Natural killer cell (primary cell): ENCODE measurements around the gene AMPD1. TPM values are rescaled to one million over a fixed set of nuclear protein-coding genes. Genes with fewer than 3 reads are reported as not detected.

ENCODE experiments used
- ATAC-seq, 3 donors: fragments of 150-1000 bp in 2 of 3; fragments of 200-7000 bp in 1 of 3; cut with Tn5 transposase; 1 replicate in 1 of 3; 2 replicates in 2 of 3; pipeline ENCODE4 v1.10.0; 2021; ENCODE audit warnings: mild to moderate bottlenecking in 2 of 3, moderate library complexity in 2 of 3
- DNase-seq, 2 donors: peaks; one replicate each; pipeline versions ENCODE4 v3.0.0 to v3.0.0-alpha.2; 2013 to 2021; ENCODE audit warnings: mixed read lengths in 1 of 2
- H3K27ac ChIP-seq: one replicate; pipeline ENCODE4 v1.5.1; 2013; ENCODE audit warnings: mild to moderate bottlenecking, low read length
- H3K27me3 ChIP-seq: one replicate; pipeline ENCODE4 v1.6.1; 2013; ENCODE audit warnings: low read length; ENCODE audit not compliant: control insufficient read depth, insufficient read depth
- H3K36me3 ChIP-seq: one replicate; pipeline ENCODE4 v1.6.1; 2013; ENCODE audit warnings: low read length; ENCODE audit not compliant: control insufficient read depth, insufficient read depth
- H3K4me1 ChIP-seq: one replicate; pipeline ENCODE4 v1.6.1; 2013; ENCODE audit warnings: low read length; ENCODE audit not compliant: control insufficient read depth, insufficient read depth
- H3K4me3 ChIP-seq: one replicate; pipeline ENCODE4 v1.5.1; 2013; ENCODE audit warnings: low read length
- H3K9me3 ChIP-seq: one replicate; pipeline ENCODE4 v1.6.1; 2013; ENCODE audit warnings: low read length; ENCODE audit not compliant: control insufficient read depth, insufficient read depth
- H3K27ac Mint-ChIP-seq, 2 donors: one replicate each; pipeline ENCODE4 v1.8.0; 2022; ENCODE audit warnings: mild to moderate bottlenecking in 2 of 2, mixed read lengths in 2 of 2, moderate library complexity in 1 of 2
- H3K27me3 Mint-ChIP-seq, 2 donors: one replicate each; pipeline ENCODE4 v1.8.0; 2022; ENCODE audit warnings: low read depth in 2 of 2, mixed read lengths in 2 of 2
- H3K36me3 Mint-ChIP-seq: one replicate; pipeline ENCODE4 v1.8.0; 2022; ENCODE audit warnings: mixed read lengths
- H3K4me1 Mint-ChIP-seq, 2 donors: one replicate each; pipeline ENCODE4 v1.8.0; 2022; ENCODE audit warnings: mixed read lengths in 2 of 2
- H3K4me3 Mint-ChIP-seq: one replicate; pipeline ENCODE4 v1.8.0; 2022; ENCODE audit warnings: mild to moderate bottlenecking, moderate library complexity, mixed read lengths
- H3K9me3 Mint-ChIP-seq, 2 donors: one replicate each; pipeline ENCODE4 v1.8.0; 2022; ENCODE audit warnings: mixed read lengths in 2 of 2
- WGBS: methylation state at CpG from one replicate; pipeline ENCODE4 v1.1.7; 2013; ENCODE audit warnings: missing lambda C conversion rate; ENCODE audit not compliant: insufficient coverage; 5-methylcytosine and 5-hydroxymethylcytosine counted together
- intact Hi-C: fragments of 100-400 bp; cut with micrococcal nuclease; formaldehyde crosslinking; loops from one replicate; pipeline ENCODE4 v1.14.2; 2022
- total RNA-seq, 4 donors: library from RNA; stranded (reverse); fragments of 120-200 nt in 1 of 4; gene quantifications; one replicate each; pipeline versions ENCODE4 v1.2.3 to v1.2.4, GENCODE V29; 2013 to 2022
- TF ChIP-seq, protein P1 (sequence below): fragments of 200-600 bp; IDR thresholded peaks from one replicate; pipeline ENCODE4 v1.8.0; 2022; ENCODE audit warnings: antibody characterized with exemption

Gene AMPD1
- total RNA-seq, 3 donors from 2014 or later (not counting 1 experiment from before 2014, with no cell fraction given), result not detected

DNA sequence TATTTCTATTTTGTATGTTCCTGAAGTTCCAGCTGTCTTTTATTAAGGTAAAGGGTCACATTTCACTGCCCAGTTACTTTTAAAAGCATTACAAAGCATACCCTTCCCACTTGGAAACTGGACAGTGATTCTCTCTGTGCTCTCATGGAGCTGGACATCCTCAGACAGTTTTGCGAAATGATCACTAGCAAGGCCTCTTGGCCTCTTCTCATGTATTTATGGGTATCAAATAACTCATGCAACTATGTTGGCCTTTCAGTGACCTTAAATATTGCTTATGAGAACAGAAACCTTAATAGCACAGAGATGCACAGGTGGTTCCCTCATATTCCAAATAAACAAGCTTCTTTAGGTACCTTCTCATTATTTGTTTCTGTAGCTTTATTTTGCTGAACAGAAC, 7.9 kb upstream of the AMPD1 start:
- H3K36me3 Mint-ChIP-seq, result peaks cover 10% of the 10 kb centered on the region
- H3K4me1 ChIP-seq, result no peaks in the 10 kb centered on the region
- H3K9me3 ChIP-seq, result no peaks in the 10 kb centered on the region
- H3K4me1 Mint-ChIP-seq, result no peaks in the 10 kb centered on the region
- H3K4me3 Mint-ChIP-seq, result no peak overlapping the region
- no peaks in the 10 kb centered on the region for H3K27me3 ChIP-seq
- H3K4me3 ChIP-seq, result no peak overlapping the region
- intact Hi-C loops, result no loop called here
- H3K27ac ChIP-seq, result no peak overlapping the region
- H3K27me3 Mint-ChIP-seq, result no peaks in the 10 kb centered on the region
- WGBS, result 100% methylated on average over 1 of the region's 1 CpG
- ATAC-seq (no peak), DNase-seq (no peak)
- TF ChIP-seq, protein P1, sequence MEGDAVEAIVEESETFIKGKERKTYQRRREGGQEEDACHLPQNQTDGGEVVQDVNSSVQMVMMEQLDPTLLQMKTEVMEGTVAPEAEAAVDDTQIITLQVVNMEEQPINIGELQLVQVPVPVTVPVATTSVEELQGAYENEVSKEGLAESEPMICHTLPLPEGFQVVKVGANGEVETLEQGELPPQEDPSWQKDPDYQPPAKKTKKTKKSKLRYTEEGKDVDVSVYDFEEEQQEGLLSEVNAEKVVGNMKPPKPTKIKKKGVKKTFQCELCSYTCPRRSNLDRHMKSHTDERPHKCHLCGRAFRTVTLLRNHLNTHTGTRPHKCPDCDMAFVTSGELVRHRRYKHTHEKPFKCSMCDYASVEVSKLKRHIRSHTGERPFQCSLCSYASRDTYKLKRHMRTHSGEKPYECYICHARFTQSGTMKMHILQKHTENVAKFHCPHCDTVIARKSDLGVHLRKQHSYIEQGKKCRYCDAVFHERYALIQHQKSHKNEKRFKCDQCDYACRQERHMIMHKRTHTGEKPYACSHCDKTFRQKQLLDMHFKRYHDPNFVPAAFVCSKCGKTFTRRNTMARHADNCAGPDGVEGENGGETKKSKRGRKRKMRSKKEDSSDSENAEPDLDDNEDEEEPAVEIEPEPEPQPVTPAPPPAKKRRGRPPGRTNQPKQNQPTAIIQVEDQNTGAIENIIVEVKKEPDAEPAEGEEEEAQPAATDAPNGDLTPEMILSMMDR, result no peak
- no peaks in the 10 kb centered on the region for H3K9me3 Mint-ChIP-seq
- H3K36me3 ChIP-seq, result peaks cover 22% of the 10 kb centered on the region
- no peak overlapping the region for H3K27ac Mint-ChIP-seq

DNA sequence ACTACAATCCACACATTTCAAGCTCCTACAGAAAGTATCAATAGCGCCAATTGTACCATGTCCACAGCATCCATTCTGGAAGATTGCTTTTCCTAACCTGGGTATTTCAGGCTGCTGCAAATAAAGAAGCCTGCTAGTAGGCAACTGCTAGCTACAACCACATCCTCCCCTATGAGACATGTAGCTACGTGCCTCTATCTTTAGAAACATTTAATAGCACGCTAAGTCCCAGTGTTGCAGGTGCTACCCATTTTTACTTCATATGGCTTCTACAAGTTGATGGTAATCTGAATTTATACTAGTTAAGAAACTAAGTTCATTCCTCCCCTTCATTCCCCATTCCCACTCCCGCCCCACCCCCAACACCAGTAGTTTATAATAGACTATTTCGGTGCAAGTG, 7.4 kb upstream of the AMPD1 start:
- no peak for DNase-seq
- Mint-ChIP-seq H3K27ac (no peak overlapping the region), H3K9me3 (no peaks in the 10 kb centered on the region), H3K27me3 (no peaks in the 10 kb centered on the region), H3K4me1 (no peaks in the 10 kb centered on the region), H3K36me3 (peaks cover 7% of the 10 kb centered on the region), H3K4me3 (no peak overlapping the region)
- Histone ChIP-seq H3K4me1 (no peaks in the 10 kb centered on the region), H3K4me3 (no peak overlapping the region), H3K27ac (no peak overlapping the region), H3K27me3 (no peaks in the 10 kb centered on the region), H3K36me3 (peaks cover 17% of the 10 kb centered on the region), H3K9me3 (no peaks in the 10 kb centered on the region)
- WGBS, result 72% methylated on average over 3 of the region's 5 CpGs
- TF ChIP-seq, protein P1, result no peak
- ATAC-seq, result no peak
- intact Hi-C loops, result no loop called here

DNA sequence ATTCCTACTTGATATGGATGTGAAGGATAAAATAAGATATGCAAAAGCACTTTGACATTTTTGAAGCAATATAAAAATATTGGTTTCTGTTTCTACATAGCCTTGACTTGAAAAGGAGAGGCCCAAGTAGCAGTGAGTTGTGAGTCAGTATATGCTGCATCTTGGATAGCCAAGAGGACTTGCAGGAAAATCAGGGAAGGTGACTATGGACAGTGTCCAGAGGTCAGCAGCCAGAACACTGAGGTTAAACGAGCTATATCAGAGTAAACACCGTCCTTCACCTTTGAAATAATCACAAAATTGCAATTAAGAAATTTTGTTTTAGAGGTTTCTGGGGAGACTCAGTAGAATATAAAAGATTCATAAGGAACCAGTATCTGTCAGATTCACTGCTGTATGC, 6.6 kb upstream of the AMPD1 start:
- intact Hi-C loops, result no loop called here

More for the DNA sequence above, 6.6 kb upstream of the AMPD1 start:
- Mint-ChIP-seq H3K4me1 (no peaks in the 10 kb centered on the region), H3K27me3 (peaks cover 2 to 5% of the 10 kb centered on the region in 2 donors), H3K9me3 (no peaks in the 10 kb centered on the region), H3K4me3 (no peak overlapping the region), H3K36me3 (no peaks in the 10 kb centered on the region), H3K27ac (no peak overlapping the region)
- H3K27me3 ChIP-seq, result no peaks in the 10 kb centered on the region
- no peak overlapping the region for H3K4me3 ChIP-seq
- peaks cover 9% of the 10 kb centered on the region for H3K36me3 ChIP-seq
- ATAC-seq, result no peak
- WGBS, result no CpG with 5 or more reads among the region's 2 CpGs
- DNase-seq, result no peak
- H3K9me3 ChIP-seq, result no peaks in the 10 kb centered on the region
- no peaks in the 10 kb centered on the region for H3K4me1 ChIP-seq
- TF ChIP-seq, protein P1, result no peak
- no peak overlapping the region for H3K27ac ChIP-seq
